Erythroblast (primary cell): Measurements from ENCODE around the gene UBLCP1.

ENCODE experiments used
- GATA1 ChIP-seq: IDR thresholded peaks from 2 replicates; pipeline ENCODE4 v1.6.1; 2011; ENCODE audit warnings: low read depth, mild to moderate bottlenecking, control low read depth, low read length, moderate library complexity
- POLR2A ChIP-seq: IDR thresholded peaks from 2 replicates; pipeline ENCODE4 v1.6.1; 2011; ENCODE audit warnings: mild to moderate bottlenecking, low read length

DNA sequence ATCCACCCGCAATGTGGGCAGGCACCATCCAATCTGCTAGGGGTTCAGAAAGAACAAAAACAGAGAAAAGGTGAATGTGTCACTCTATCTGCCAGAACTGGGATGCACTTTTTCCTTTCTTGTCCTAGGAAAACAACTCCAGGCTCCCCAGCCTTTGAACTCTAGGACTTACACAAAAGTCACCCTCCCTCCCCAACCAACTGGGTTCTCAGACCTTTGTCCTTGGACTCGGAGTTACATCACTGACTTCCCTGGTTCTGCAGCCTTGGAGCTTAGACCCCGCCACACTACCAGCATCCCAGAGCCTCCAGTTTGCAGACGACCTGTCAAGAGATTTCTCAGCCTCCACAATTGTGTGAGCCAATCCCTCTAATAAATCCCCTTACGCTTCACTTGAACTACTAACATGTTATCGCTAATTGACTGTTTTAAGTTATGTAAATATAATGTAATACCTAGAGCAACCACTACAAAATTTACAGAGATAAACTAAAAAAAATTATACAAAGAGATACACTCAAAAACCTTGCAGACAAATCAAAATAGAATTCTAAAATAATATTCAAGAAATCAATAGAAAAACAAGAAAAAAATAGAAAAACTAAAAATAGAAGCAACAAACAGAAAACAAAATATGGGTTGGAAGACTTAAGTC lies 5.3 kb upstream of the UBLCP1 start:
- TF ChIP-seq POLR2A = no peak
- no peak for TF ChIP-seq GATA1
